ENCODE measurements around the gene OR2G2.

DNA sequence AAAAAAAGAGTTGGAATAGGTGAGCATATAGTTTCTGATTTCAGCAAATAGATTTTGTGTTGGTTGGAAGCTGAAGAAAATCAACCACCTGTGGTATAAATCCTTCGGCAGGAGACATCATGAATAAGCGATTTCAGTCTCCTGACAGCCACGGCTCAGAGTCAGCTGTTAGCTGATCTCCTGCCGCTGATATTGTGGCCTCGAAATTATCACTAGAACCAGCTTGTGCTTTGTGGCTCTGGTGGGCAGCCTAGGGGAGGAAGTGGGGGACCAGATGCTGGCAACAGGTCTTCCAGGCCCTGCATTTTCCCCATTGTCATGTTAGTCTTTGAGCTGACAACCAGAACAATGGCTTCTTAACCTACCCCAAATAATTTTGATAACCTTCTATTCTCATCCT lies 40.1 kb upstream of the OR2G2 start:
- TF ChIP-seq EP300 (IDR thresholded peaks at IDR 0.05; ENCODE audit: borderline replicate concordance in 1 of 2, low read depth in 1 of 2, low read length in 1 of 2) (no peak), REST (IDR thresholded peaks at IDR 0.05; ENCODE audit: low read depth, low read length) (no peak), CTCF (IDR thresholded peaks at IDR 0.05) (no peak)

Measured in SK-N-SH (cell line).